OCI-LY3 (cell line): ENCODE results near the gene WNT2.

Source experiments
- EZH2phosphoT487 ChIP-seq: fragments of 200-600 bp; shearing (Covaris generic); IDR thresholded peaks from 2 replicates; pipeline ENCODE4 v1.6.1; 2018; ENCODE audit warnings: antibody characterized with exemption, mixed run types, low read depth
- TF ChIP-seq, protein P1 (sequence below): fragments of 200-600, 300-600 bp; sonication (generic); IDR thresholded peaks from 2 replicates; pipeline ENCODE4 v1.5.1; 2014; ENCODE audit warnings: antibody characterized with exemption, low read length, low read depth

DNA sequence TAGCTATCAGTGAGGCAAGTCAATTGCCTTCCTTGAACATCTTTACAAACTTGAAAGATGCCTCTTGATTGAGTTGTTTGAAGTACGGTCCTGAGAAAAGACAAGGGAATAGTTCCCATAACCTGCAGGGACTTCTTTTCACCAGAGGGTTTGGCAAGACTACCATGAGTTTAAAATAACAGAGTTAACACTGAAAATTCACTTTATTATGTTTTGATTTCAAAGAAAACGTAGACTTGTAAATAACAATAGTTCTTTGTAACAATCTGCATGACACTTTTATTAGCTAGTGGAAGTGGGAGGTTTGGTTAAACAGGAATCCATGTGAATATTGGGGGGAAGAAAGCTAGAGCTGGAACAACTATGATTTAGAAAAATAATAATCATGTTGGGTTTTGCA, 49.5 kb downstream of the WNT2 start:
- TF ChIP-seq, protein P1, sequence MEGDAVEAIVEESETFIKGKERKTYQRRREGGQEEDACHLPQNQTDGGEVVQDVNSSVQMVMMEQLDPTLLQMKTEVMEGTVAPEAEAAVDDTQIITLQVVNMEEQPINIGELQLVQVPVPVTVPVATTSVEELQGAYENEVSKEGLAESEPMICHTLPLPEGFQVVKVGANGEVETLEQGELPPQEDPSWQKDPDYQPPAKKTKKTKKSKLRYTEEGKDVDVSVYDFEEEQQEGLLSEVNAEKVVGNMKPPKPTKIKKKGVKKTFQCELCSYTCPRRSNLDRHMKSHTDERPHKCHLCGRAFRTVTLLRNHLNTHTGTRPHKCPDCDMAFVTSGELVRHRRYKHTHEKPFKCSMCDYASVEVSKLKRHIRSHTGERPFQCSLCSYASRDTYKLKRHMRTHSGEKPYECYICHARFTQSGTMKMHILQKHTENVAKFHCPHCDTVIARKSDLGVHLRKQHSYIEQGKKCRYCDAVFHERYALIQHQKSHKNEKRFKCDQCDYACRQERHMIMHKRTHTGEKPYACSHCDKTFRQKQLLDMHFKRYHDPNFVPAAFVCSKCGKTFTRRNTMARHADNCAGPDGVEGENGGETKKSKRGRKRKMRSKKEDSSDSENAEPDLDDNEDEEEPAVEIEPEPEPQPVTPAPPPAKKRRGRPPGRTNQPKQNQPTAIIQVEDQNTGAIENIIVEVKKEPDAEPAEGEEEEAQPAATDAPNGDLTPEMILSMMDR, result no peak
- TF ChIP-seq EZH2phosphoT487, result no peak
